Activated CD8-positive, alpha-beta memory T cell treated with anti-CD3 and anti-CD28 coated beads, Interleukin-2, amount 10 ng/mL, durations not matched to agents 7 days and 5 days (primary cell): ENCODE measurements around the gene KSR2. TPM values are rescaled to one million over a fixed set of nuclear protein-coding genes. Genes with fewer than 3 reads are reported as not detected.

Source experiments
- ATAC-seq: fragments of 150-1000 bp; cut with Tn5 transposase; one replicate; pipeline ENCODE4 v1.10.0; 2021; ENCODE audit warnings: moderate library complexity
- CTCF ChIA-PET: fragments of 350-600 bp; sonication (Branson Sonifier 250); formaldehyde crosslinking; loops from one replicate; lab custom pipeline; 2021; ENCODE audit warnings: antibody characterized with exemption; lab: Charles Lee
- DNase-seq: peaks from one replicate; pipeline ENCODE4 v3.0.0-alpha.2; 2020
- H3K27ac Mint-ChIP-seq: one replicate; pipeline ENCODE4 v1.8.0; 2021; ENCODE audit warnings: mild to moderate bottlenecking, mixed read lengths
- H3K27me3 Mint-ChIP-seq: one replicate; pipeline ENCODE4 v1.8.0; 2021; ENCODE audit warnings: mixed read lengths
- H3K36me3 Mint-ChIP-seq: one replicate; pipeline ENCODE4 v1.8.0; 2021; ENCODE audit warnings: mild to moderate bottlenecking, mixed read lengths
- H3K4me1 Mint-ChIP-seq: one replicate; pipeline ENCODE4 v1.8.0; 2021; ENCODE audit warnings: mixed read lengths
- H3K4me3 Mint-ChIP-seq: one replicate; pipeline ENCODE4 v1.8.0; 2021; ENCODE audit warnings: mild to moderate bottlenecking, moderate library complexity, mixed read lengths
- H3K9me3 Mint-ChIP-seq: one replicate; pipeline ENCODE4 v1.8.0; 2022; ENCODE audit warnings: low read depth, mixed read lengths
- total RNA-seq, 2 experiments: library from RNA; stranded (reverse); gene quantifications; one replicate each; pipeline ENCODE4 v1.2.3, GENCODE V29; 2021

KSR2 gene
- total RNA-seq, 2 experiments from 2014 or later, result not detected

- CTCF ChIA-PET, result interaction anchor here (1.5 kb wide), 1 partner anchor 214 kb away, joined by 5 read pairs; no protein-coding TSS in a partner anchor
- no peaks in the 10 kb centered on the region for H3K4me1 Mint-ChIP-seq
- H3K4me3 Mint-ChIP-seq, result no peak overlapping the region
- no peak for DNase-seq
- H3K9me3 Mint-ChIP-seq, result no peaks in the 10 kb centered on the region
- no peaks in the 10 kb centered on the region for H3K36me3 Mint-ChIP-seq
- no peak overlapping the region for H3K27ac Mint-ChIP-seq
- H3K27me3 Mint-ChIP-seq, result peaks cover 4% of the 10 kb centered on the region
- no peak for ATAC-seq
These were observed 388.1 kb downstream of the KSR2 start for GRCh38 chr12:117580718-117581062.

GRCh38 chr12:117580015-117580717 lies 388.6 kb downstream of the KSR2 start:
- no peak for ATAC-seq
- Mint-ChIP-seq H3K4me1 (no peaks in the 10 kb centered on the region), H3K27me3 (peaks cover 4% of the 10 kb centered on the region), H3K36me3 (no peaks in the 10 kb centered on the region), H3K4me3 (no peak overlapping the region), H3K9me3 (no peaks in the 10 kb centered on the region), H3K27ac (no peak overlapping the region)
- CTCF ChIA-PET, result interaction anchor here (1.5 kb wide), 1 partner anchor 213 kb away, joined by 5 read pairs; no protein-coding TSS in a partner anchor
- DNase-seq, result no peak

GRCh38 chr12:117577122-117577657 lies 391.6 kb downstream of the KSR2 start:
- H3K9me3 Mint-ChIP-seq, result no peaks in the 10 kb centered on the region
- ATAC-seq, result no peak
- H3K4me1 Mint-ChIP-seq, result no peaks in the 10 kb centered on the region
- no peaks in the 10 kb centered on the region for H3K36me3 Mint-ChIP-seq
- no peaks in the 10 kb centered on the region for H3K27me3 Mint-ChIP-seq
- H3K27ac Mint-ChIP-seq, result no peak overlapping the region
- no peak for DNase-seq
- CTCF ChIA-PET, result no interaction called here
- H3K4me3 Mint-ChIP-seq, result no peak overlapping the region

- no peaks in the 10 kb centered on the region for H3K4me1 Mint-ChIP-seq
- ATAC-seq (no peak), DNase-seq (no peak)
- CTCF ChIA-PET, result interaction anchor here (0.8 kb wide), 1 partner anchor 12 kb away, joined by 3 read pairs; no protein-coding TSS in a partner anchor
- no peak overlapping the region for H3K4me3 Mint-ChIP-seq
- no peaks in the 10 kb centered on the region for H3K9me3 Mint-ChIP-seq
- H3K36me3 Mint-ChIP-seq, result no peaks in the 10 kb centered on the region
- H3K27ac Mint-ChIP-seq, result no peak overlapping the region
- no peaks in the 10 kb centered on the region for H3K27me3 Mint-ChIP-seq
These were observed 392.7 kb downstream of the KSR2 start for GRCh38 chr12:117576053-117576452.

GRCh38 chr12:117574655-117575054 lies 394.1 kb downstream of the KSR2 start:
- no peaks in the 10 kb centered on the region for H3K4me1 Mint-ChIP-seq
- H3K27ac Mint-ChIP-seq, result no peak overlapping the region
- ATAC-seq (no peak), DNase-seq (no peak)
- no peaks in the 10 kb centered on the region for H3K9me3 Mint-ChIP-seq
- H3K36me3 Mint-ChIP-seq, result no peaks in the 10 kb centered on the region
- CTCF ChIA-PET, result no interaction called here
- no peak overlapping the region for H3K4me3 Mint-ChIP-seq
- no peaks in the 10 kb centered on the region for H3K27me3 Mint-ChIP-seq

GRCh38 chr12:117572755-117573154 lies 396.0 kb downstream of the KSR2 start:
- CTCF ChIA-PET, result interaction anchor here (1.5 to 1.7 kb wide), 2 partner anchors 15 to 206 kb away, joined by 3 to 6 read pairs; no protein-coding TSS in a partner anchor
- Mint-ChIP-seq H3K27me3 (no peaks in the 10 kb centered on the region), H3K4me3 (no peak overlapping the region), H3K27ac (no peak overlapping the region), H3K9me3 (no peaks in the 10 kb centered on the region), H3K4me1 (no peaks in the 10 kb centered on the region), H3K36me3 (no peaks in the 10 kb centered on the region)
- ATAC-seq (no peak), DNase-seq (no peak)

- CTCF ChIA-PET, result no interaction called here
These were observed 397.5 kb downstream of the KSR2 start for GRCh38 chr12:117571321-117571720.

GRCh38 chr12:117570608-117571007 lies 398.2 kb downstream of the KSR2 start:
- H3K4me3 Mint-ChIP-seq, result no peak overlapping the region
- DNase-seq (no peak), ATAC-seq (no peak)
- H3K27me3 Mint-ChIP-seq, result no peaks in the 10 kb centered on the region
- H3K9me3 Mint-ChIP-seq, result no peaks in the 10 kb centered on the region
- no peaks in the 10 kb centered on the region for H3K36me3 Mint-ChIP-seq
- CTCF ChIA-PET, result no interaction called here
- no peak overlapping the region for H3K27ac Mint-ChIP-seq
- no peaks in the 10 kb centered on the region for H3K4me1 Mint-ChIP-seq

More at GRCh38 chr12:117571321-117571720, 397.5 kb downstream of the KSR2 start:
- Mint-ChIP-seq H3K27ac (no peak overlapping the region), H3K4me1 (no peaks in the 10 kb centered on the region), H3K36me3 (no peaks in the 10 kb centered on the region), H3K27me3 (no peaks in the 10 kb centered on the region), H3K4me3 (no peak overlapping the region), H3K9me3 (no peaks in the 10 kb centered on the region)
- ATAC-seq (no peak), DNase-seq (no peak)

- Mint-ChIP-seq H3K27ac (no peak overlapping the region), H3K4me3 (no peak overlapping the region), H3K36me3 (no peaks in the 10 kb centered on the region), H3K4me1 (no peaks in the 10 kb centered on the region), H3K9me3 (no peaks in the 10 kb centered on the region), H3K27me3 (no peaks in the 10 kb centered on the region)
- ATAC-seq (no peak), DNase-seq (no peak)
- CTCF ChIA-PET, result interaction anchor here (0.7 kb wide), 1 partner anchor 322 kb away, joined by 3 read pairs; no protein-coding TSS in a partner anchor
These were observed 401.1 kb downstream of the KSR2 start for GRCh38 chr12:117567644-117568216.

- Mint-ChIP-seq H3K27ac (no peak overlapping the region), H3K9me3 (no peaks in the 10 kb centered on the region), H3K4me3 (no peak overlapping the region), H3K27me3 (no peaks in the 10 kb centered on the region), H3K36me3 (no peaks in the 10 kb centered on the region), H3K4me1 (no peaks in the 10 kb centered on the region)
- DNase-seq (no peak), ATAC-seq (no peak)
- CTCF ChIA-PET, result no interaction called here
These were observed 403.9 kb downstream of the KSR2 start for GRCh38 chr12:117564881-117565280.

- CTCF ChIA-PET, result interaction anchor here (0.6 kb wide), 1 partner anchor 184 kb away, joined by 3 read pairs; no protein-coding TSS in a partner anchor
- peaks cover 2% of the 10 kb centered on the region for H3K9me3 Mint-ChIP-seq
These were observed 405.1 kb downstream of the KSR2 start for GRCh38 chr12:117563706-117564105.

GRCh38 chr12:117563007-117563406 lies 405.8 kb downstream of the KSR2 start:
- ATAC-seq (no peak), DNase-seq (no peak)
- Mint-ChIP-seq H3K4me3 (no peak overlapping the region), H3K36me3 (no peaks in the 10 kb centered on the region), H3K27me3 (no peaks in the 10 kb centered on the region), H3K9me3 (peaks cover 2% of the 10 kb centered on the region), H3K27ac (no peak overlapping the region), H3K4me1 (no peaks in the 10 kb centered on the region)
- CTCF ChIA-PET, result no interaction called here

More at GRCh38 chr12:117563706-117564105, 405.1 kb downstream of the KSR2 start:
- no peaks in the 10 kb centered on the region for H3K36me3 Mint-ChIP-seq
- H3K27me3 Mint-ChIP-seq, result no peaks in the 10 kb centered on the region
- no peak for DNase-seq
- no peak overlapping the region for H3K4me3 Mint-ChIP-seq
- ATAC-seq, result no peak
- no peak overlapping the region for H3K27ac Mint-ChIP-seq
- H3K4me1 Mint-ChIP-seq, result no peaks in the 10 kb centered on the region

- DNase-seq, result no peak
- Mint-ChIP-seq H3K4me3 (no peak overlapping the region), H3K4me1 (no peaks in the 10 kb centered on the region), H3K27me3 (no peaks in the 10 kb centered on the region), H3K27ac (no peak overlapping the region), H3K36me3 (no peaks in the 10 kb centered on the region), H3K9me3 (peaks cover 2% of the 10 kb centered on the region)
- CTCF ChIA-PET, result no interaction called here
- ATAC-seq, result no peak
These were observed 406.8 kb downstream of the KSR2 start for GRCh38 chr12:117561990-117562389.

- Mint-ChIP-seq H3K4me1 (no peaks in the 10 kb centered on the region), H3K36me3 (no peaks in the 10 kb centered on the region), H3K27ac (no peak overlapping the region), H3K4me3 (no peak overlapping the region), H3K9me3 (peaks cover 4% of the 10 kb centered on the region), H3K27me3 (no peaks in the 10 kb centered on the region)
- no peak for DNase-seq
- no peak for ATAC-seq
- CTCF ChIA-PET, result no interaction called here
These were observed 408.8 kb downstream of the KSR2 start for GRCh38 chr12:117559978-117560377.
